ENCODE data around the gene TEX29. TPM values are rescaled to one million over a fixed set of nuclear protein-coding genes. Genes with fewer than 3 reads are reported as not detected.

Gene TEX29
- total and polyA plus RNA-seq, 9 of the 15 experiments (the other 6 are each of a cell fraction or from before 2014, with no cell fraction given): 0.11 TPM; not detected in 7

GRCh38 chr13:111322916-111323331 is 2.5 kb downstream of the TEX29 start (continued):
- TF ChIP-seq MXI1 (IDR thresholded peaks at IDR 0.05; ENCODE audit: low read depth, low read length) (no peak), GTF2A2 (tag; IDR thresholded peaks at IDR 0.05) (no peak), ZNF75A (CRISPR knock-in tag; IDR thresholded peaks at IDR 0.05) (no peak), NFXL1 (CRISPR knock-in tag; IDR thresholded peaks at IDR 0.05) (no peak)

- WGBS (ENCODE audit: insufficient coverage, low coverage, missing lambda C conversion rate): 0% methylated on average over 9 of the region's 14 CpGs
- BruUV-seq (replicated peaks): no TSS peak
- H3K9me1 ChIP-seq (ENCODE audit: control insufficient read depth, insufficient read depth, low read length): no peaks in the 10 kb centered on the region
- in situ Hi-C loops (cut with MboI) (no loop called here), intact Hi-C loops (cut with micrococcal nuclease) (no loop called here)
- H3K79me2 ChIP-seq (ENCODE audit: control insufficient read depth, insufficient read depth, low read length): no peaks in the 10 kb centered on the region
- no peaks in the 10 kb centered on the region for H3K9me3 ChIP-seq (replicated peaks; ENCODE audit: control insufficient read depth, insufficient read depth, low read depth, low read length)
- no peak for TF ChIP-seq EP300 (IDR thresholded peaks at IDR 0.05; ENCODE audit: low read length)
- no peak for TF ChIP-seq E2F5 (CRISPR knock-in tag; IDR thresholded peaks at IDR 0.05)
- no peak for TF ChIP-seq KHSRP (IDR thresholded peaks at IDR 0.05)
- TF ChIP-seq FOXM1 (IDR thresholded peaks at IDR 0.05; ENCODE audit: low read depth): no peak
- TF ChIP-seq FOXM1 (CRISPR knock-in tag; IDR thresholded peaks at IDR 0.05; ENCODE audit: low read depth): no peak
- no peak for TF ChIP-seq FOXO4 (CRISPR knock-in tag; IDR thresholded peaks at IDR 0.05)
- no peak for TF ChIP-seq U2AF1 (optimal IDR thresholded peaks at IDR 0.05; ENCODE audit: low read depth, low read length)
- TF ChIP-seq RAD51 (IDR thresholded peaks at IDR 0.05; ENCODE audit: borderline replicate concordance, low read depth): no peak
- TF ChIP-seq ERF (CRISPR knock-in tag; IDR thresholded peaks at IDR 0.05): no peak
- TF ChIP-seq ZNF384 (IDR thresholded peaks at IDR 0.05; ENCODE audit: low read depth, low read length): no peak
- no peak overlapping the region; a peak in 1 of 4 replicates for H3K9ac ChIP-seq (ENCODE audit: insufficient read depth in 1 of 2, low read depth in 2 of 2, low read length in 2 of 2)
- DNase-seq (ENCODE audit: extremely low read depth in 1 of 4, low spot score in 3 of 4): no peak
- no peaks in the 10 kb centered on the region for H4K20me1 ChIP-seq (replicated peaks; ENCODE audit: control insufficient read depth, insufficient read depth, low read length)
- H2AFZ ChIP-seq (ENCODE audit: low read depth, low read length): no peak overlapping the region
- H3K27me3 ChIP-seq (ENCODE audit: control insufficient read depth in 2 of 2, insufficient read depth in 2 of 2, low read length in 2 of 2): peaks cover 5 to 85% of the 10 kb centered on the region in 2 experiments
- H3K36me3 ChIP-seq (ENCODE audit: control insufficient read depth, insufficient read depth, low read length): no peaks in the 10 kb centered on the region
- H3K4me3 ChIP-seq: no peak overlapping the region
- FAIRE-seq: no peak
- POLR2A ChIA-PET: no interaction called here
- CTCF ChIA-PET (ENCODE audit: low intra/inter-chr PET ratio): no interaction called here
- H3K4me1 ChIP-seq (replicated peaks in 1 of 2; ENCODE audit: control insufficient read depth in 2 of 2, insufficient read depth in 2 of 2, low read length in 2 of 2): peaks cover 0 to 6% of the 10 kb centered on the region in 2 experiments; a peak in 2 of 5 replicates
- H3K4me2 ChIP-seq (ENCODE audit: insufficient read depth, low read length): no peak overlapping the region
- ATAC-seq: no peak
- H3K27ac ChIP-seq (ENCODE audit: extremely low read depth, low read depth, low read length): no peak overlapping the region
Observed at GRCh38 chr13:111323549-111323948, 3.1 kb downstream of the TEX29 start.

Data from K562 (cell line).